Measurements from ENCODE around the gene SLC12A4. TPM values are rescaled to one million over a fixed set of nuclear protein-coding genes. Genes with fewer than 3 reads are reported as not detected.

SLC12A4 gene
- polyA plus RNA-seq, 4 donors, result 1.1 to 17.3 (median 7.0) TPM

- H3K27ac ChIP-seq (ENCODE audit: low read depth in 1 of 3, low read length in 2 of 3), result no peak overlapping the region
- no peak for FAIRE-seq
- peaks cover 0 to 8% (median 0%) of the 10 kb centered on the region in 3 donors for H3K4me1 ChIP-seq (ENCODE audit: control insufficient read depth in 3 of 3, insufficient read depth in 2 of 3, low read depth in 1 of 3, low read length in 2 of 3)
- no peaks in the 10 kb centered on the region for H3K9me3 ChIP-seq (ENCODE audit: control insufficient read depth in 2 of 2, insufficient read depth in 1 of 2, low read depth in 1 of 2, low read length in 1 of 2)
- DNase-seq, result peak in 1 of 2 donors; percentile 27
- no peak overlapping the region for H3K4me3 ChIP-seq (ENCODE audit: low read depth in 1 of 3, low read length in 3 of 3)
- 42 to 83% (median 55%) methylated on average over 13 to 15 of the region's 15 CpGs for WGBS, 3 donors
- peaks cover 0 to 93% (median 2%) of the 10 kb centered on the region in 3 donors for H3K36me3 ChIP-seq (ENCODE audit: control insufficient read depth in 3 of 3, insufficient read depth in 2 of 3, low read depth in 1 of 3, low read length in 3 of 3)
- no peaks in the 10 kb centered on the region for H3K27me3 ChIP-seq (ENCODE audit: control insufficient read depth in 3 of 3, insufficient read depth in 3 of 3, low read length in 3 of 3)
These were observed 20.4 kb downstream of the SLC12A4 start for GRCh38 chr16:67948015-67948414.

- peaks cover 0 to 8% (median 0%) of the 10 kb centered on the region in 3 donors for H3K4me1 ChIP-seq (ENCODE audit: control insufficient read depth in 3 of 3, insufficient read depth in 2 of 3, low read depth in 1 of 3, low read length in 2 of 3)
- H3K36me3 ChIP-seq (ENCODE audit: control insufficient read depth in 3 of 3, insufficient read depth in 2 of 3, low read depth in 1 of 3, low read length in 3 of 3), result peaks cover 0 to 93% (median 2%) of the 10 kb centered on the region in 3 donors
- H3K27ac ChIP-seq (ENCODE audit: low read depth in 1 of 3, low read length in 2 of 3), result no peak overlapping the region
- no peaks in the 10 kb centered on the region for H3K27me3 ChIP-seq (ENCODE audit: control insufficient read depth in 3 of 3, insufficient read depth in 3 of 3, low read length in 3 of 3)
- FAIRE-seq (no peak), DNase-seq (no peak)
- no peaks in the 10 kb centered on the region for H3K9me3 ChIP-seq (ENCODE audit: control insufficient read depth in 2 of 2, insufficient read depth in 1 of 2, low read depth in 1 of 2, low read length in 1 of 2)
- no peak overlapping the region for H3K4me3 ChIP-seq (ENCODE audit: low read depth in 1 of 3, low read length in 3 of 3)
- 89 to 91% (median 90%) methylated on average over 26 to 28 of the region's 28 CpGs for WGBS, 3 donors
These were observed 21.4 kb downstream of the SLC12A4 start for GRCh38 chr16:67946966-67947558.

- DNase-seq (no peak), FAIRE-seq (no peak)
- Histone ChIP-seq H3K4me3 (ENCODE audit: low read depth in 1 of 3, low read length in 3 of 3) (no peak overlapping the region), H3K4me1 (ENCODE audit: control insufficient read depth in 3 of 3, insufficient read depth in 2 of 3, low read depth in 1 of 3, low read length in 2 of 3) (peaks cover 0 to 8% (median 0%) of the 10 kb centered on the region in 3 donors), H3K27ac (ENCODE audit: low read depth in 1 of 3, low read length in 2 of 3) (no peak overlapping the region), H3K27me3 (ENCODE audit: control insufficient read depth in 3 of 3, insufficient read depth in 3 of 3, low read length in 3 of 3) (no peaks in the 10 kb centered on the region), H3K9me3 (ENCODE audit: control insufficient read depth in 2 of 2, insufficient read depth in 1 of 2, low read depth in 1 of 2, low read length in 1 of 2) (no peaks in the 10 kb centered on the region), H3K36me3 (ENCODE audit: control insufficient read depth in 3 of 3, insufficient read depth in 2 of 3, low read depth in 1 of 3, low read length in 3 of 3) (peaks cover 0 to 93% (median 2%) of the 10 kb centered on the region in 3 donors)
- WGBS, 3 donors, result 94 to 95% (median 95%) methylated on average over 20 of the region's 20 CpGs
These were observed 22.3 kb downstream of the SLC12A4 start for GRCh38 chr16:67946128-67946569.

- no peak overlapping the region for H3K27ac ChIP-seq (ENCODE audit: low read depth in 1 of 3, low read length in 2 of 3)
- no peak for FAIRE-seq
- WGBS, 3 donors, result 87 to 90% (median 90%) methylated on average over 24 of the region's 24 CpGs
These were observed 23.0 kb downstream of the SLC12A4 start for GRCh38 chr16:67945392-67945933.

GRCh38 chr16:67944690-67945391 lies 23.6 kb downstream of the SLC12A4 start:
- FAIRE-seq (no peak), DNase-seq (no peak)
- WGBS, 3 donors, result 90 to 92% (median 92%) methylated on average over 24 of the region's 24 CpGs
- H3K27ac ChIP-seq (ENCODE audit: low read depth in 1 of 3, low read length in 2 of 3), result peak overlapping the region in 1 of 3 donors; percentile 53
- no peaks in the 10 kb centered on the region for H3K9me3 ChIP-seq (ENCODE audit: control insufficient read depth in 2 of 2, insufficient read depth in 1 of 2, low read depth in 1 of 2, low read length in 1 of 2)
- no peak overlapping the region for H3K4me3 ChIP-seq (ENCODE audit: low read depth in 1 of 3, low read length in 3 of 3)
- peaks cover 0 to 8% (median 0%) of the 10 kb centered on the region in 3 donors for H3K4me1 ChIP-seq (ENCODE audit: control insufficient read depth in 3 of 3, insufficient read depth in 2 of 3, low read depth in 1 of 3, low read length in 2 of 3)
- H3K27me3 ChIP-seq (ENCODE audit: control insufficient read depth in 3 of 3, insufficient read depth in 3 of 3, low read length in 3 of 3), result no peaks in the 10 kb centered on the region
- peaks cover 0 to 85% (median 2%) of the 10 kb centered on the region in 3 donors for H3K36me3 ChIP-seq (ENCODE audit: control insufficient read depth in 3 of 3, insufficient read depth in 2 of 3, low read depth in 1 of 3, low read length in 3 of 3)

More at GRCh38 chr16:67945392-67945933, 23.0 kb downstream of the SLC12A4 start:
- no peak for DNase-seq
- H3K27me3 ChIP-seq (ENCODE audit: control insufficient read depth in 3 of 3, insufficient read depth in 3 of 3, low read length in 3 of 3), result no peaks in the 10 kb centered on the region
- H3K4me1 ChIP-seq (ENCODE audit: control insufficient read depth in 3 of 3, insufficient read depth in 2 of 3, low read depth in 1 of 3, low read length in 2 of 3), result peaks cover 0 to 8% (median 0%) of the 10 kb centered on the region in 3 donors
- H3K4me3 ChIP-seq (ENCODE audit: low read depth in 1 of 3, low read length in 3 of 3), result no peak overlapping the region
- no peaks in the 10 kb centered on the region for H3K9me3 ChIP-seq (ENCODE audit: control insufficient read depth in 2 of 2, insufficient read depth in 1 of 2, low read depth in 1 of 2, low read length in 1 of 2)
- H3K36me3 ChIP-seq (ENCODE audit: control insufficient read depth in 3 of 3, insufficient read depth in 2 of 3, low read depth in 1 of 3, low read length in 3 of 3), result peaks cover 0 to 86% (median 2%) of the 10 kb centered on the region in 3 donors

GRCh38 chr16:67943619-67944504 lies 24.6 kb downstream of the SLC12A4 start, which contains the start of gene LCAT:
Gene LCAT (minus strand): TSS chr16:67944120. CDS start chr16:67944101, 19 bp downstream.
- Histone ChIP-seq H3K27ac (ENCODE audit: low read depth in 1 of 3, low read length in 2 of 3) (peak within 1 kb of the TSS in 1 of 3 donors; percentile 53), H3K27me3 (ENCODE audit: control insufficient read depth in 3 of 3, insufficient read depth in 3 of 3, low read length in 3 of 3) (no peaks in the 10 kb centered on the region), H3K9me3 (ENCODE audit: control insufficient read depth in 2 of 2, insufficient read depth in 1 of 2, low read depth in 1 of 2, low read length in 1 of 2) (no peaks in the 10 kb centered on the region), H3K4me1 (ENCODE audit: control insufficient read depth in 3 of 3, insufficient read depth in 2 of 3, low read depth in 1 of 3, low read length in 2 of 3) (peaks cover 0 to 8% (median 0%) of the 10 kb centered on the region in 3 donors), H3K4me3 (ENCODE audit: low read depth in 1 of 3, low read length in 3 of 3) (no peak within 1 kb of the TSS), H3K36me3 (ENCODE audit: control insufficient read depth in 3 of 3, insufficient read depth in 2 of 3, low read depth in 1 of 3, low read length in 3 of 3) (peaks cover 0 to 86% (median 2%) of the 10 kb centered on the region in 3 donors)
- WGBS, 3 donors, result 42 to 53% (median 50%) methylated on average over 23 of the region's 23 CpGs
- DNase-seq (no peak), FAIRE-seq (no peak)

GRCh38 chr16:67943256-67943618 lies 25.2 kb downstream of the SLC12A4 start:
- H3K27ac ChIP-seq (ENCODE audit: low read depth in 1 of 3, low read length in 2 of 3), result peak overlapping the region in 1 of 3 donors; percentile 32
- no peak overlapping the region for H3K4me3 ChIP-seq (ENCODE audit: low read depth in 1 of 3, low read length in 3 of 3)
- peaks cover 0 to 79% (median 2%) of the 10 kb centered on the region in 3 donors for H3K36me3 ChIP-seq (ENCODE audit: control insufficient read depth in 3 of 3, insufficient read depth in 2 of 3, low read depth in 1 of 3, low read length in 3 of 3)
- H3K27me3 ChIP-seq (ENCODE audit: control insufficient read depth in 3 of 3, insufficient read depth in 3 of 3, low read length in 3 of 3), result no peaks in the 10 kb centered on the region
- WGBS, 3 donors, result 45 to 74% (median 63%) methylated on average over 5 to 6 of the region's 6 CpGs
- no peaks in the 10 kb centered on the region for H3K9me3 ChIP-seq (ENCODE audit: control insufficient read depth in 2 of 2, insufficient read depth in 1 of 2, low read depth in 1 of 2, low read length in 1 of 2)
- H3K4me1 ChIP-seq (ENCODE audit: control insufficient read depth in 3 of 3, insufficient read depth in 2 of 3, low read depth in 1 of 3, low read length in 2 of 3), result peaks cover 0 to 8% (median 0%) of the 10 kb centered on the region in 3 donors
- DNase-seq, result no peak
- FAIRE-seq, result no peak

Data from small intestine (tissue), 7 donors.